Stimulated activated CD4-positive, alpha-beta T cell treated with anti-CD3 and anti-CD28 coated beads, Interleukin-4, amount 100 ng/mL, for 4 hours (primary cell): ENCODE data around the gene NPC1.

Experiments
- DNase-seq, 2 experiments: peaks; one replicate each; pipeline ENCODE4 v3.0.0-alpha.2; 2020

The NPC1 gene

GRCh38 chr18:23545247-23545789, 41.0 kb downstream of the NPC1 start:
- DNase-seq: no peak

GRCh38 chr18:23542461-23542860, 43.8 kb downstream of the NPC1 start:
- DNase-seq: no peak

- DNase-seq: peak in 1 of 2 experiments; percentile 10
Observed at GRCh38 chr18:23541349-23542093, 44.8 kb downstream of the NPC1 start.

GRCh38 chr18:23540867-23541266, 45.4 kb downstream of the NPC1 start:
- DNase-seq: peak in 1 of 2 experiments; percentile 10

- DNase-seq: peak in 1 of 2 experiments; percentile 3
Observed at GRCh38 chr18:23539911-23540525, 46.3 kb downstream of the NPC1 start.

GRCh38 chr18:23539296-23539695, 47.0 kb downstream of the NPC1 start:
- no peak for DNase-seq

GRCh38 chr18:23538870-23539269, 47.4 kb downstream of the NPC1 start:
- no peak for DNase-seq

- DNase-seq: no peak
Observed at GRCh38 chr18:23538001-23538400, 48.3 kb downstream of the NPC1 start.

- no peak for DNase-seq
Observed at GRCh38 chr18:23537274-23537673, 49.0 kb downstream of the NPC1 start.

GRCh38 chr18:23536204-23536603, 50.1 kb downstream of the NPC1 start:
- DNase-seq: no peak

- no peak for DNase-seq
Observed at GRCh38 chr18:23534276-23534675, 52.0 kb downstream of the NPC1 start.

- DNase-seq: no peak
Observed at GRCh38 chr18:23532848-23533247, 53.5 kb downstream of the NPC1 start.

GRCh38 chr18:23531912-23532311, 54.4 kb downstream of the NPC1 start:
- no peak for DNase-seq

GRCh38 chr18:23530195-23530594, 56.1 kb downstream of the NPC1 start:
- DNase-seq: no peak

GRCh38 chr18:23529604-23530003, 56.7 kb downstream of the NPC1 start:
- no peak for DNase-seq

- no peak for DNase-seq
Observed at GRCh38 chr18:23528580-23529472, 57.5 kb downstream of the NPC1 start.

GRCh38 chr18:23526501-23527063, 59.7 kb downstream of the NPC1 start:
- DNase-seq: no peak

GRCh38 chr18:23524213-23524707, 62.0 kb downstream of the NPC1 start:
- DNase-seq: no peak

GRCh38 chr18:23523429-23524212, 62.7 kb downstream of the NPC1 start:
- DNase-seq: no peak

- no peak for DNase-seq
Observed at GRCh38 chr18:23521907-23522306, 64.4 kb downstream of the NPC1 start.

GRCh38 chr18:23521271-23521670, 65.0 kb downstream of the NPC1 start:
- no peak for DNase-seq

GRCh38 chr18:23519734-23520133, 66.6 kb downstream of the NPC1 start:
- no peak for DNase-seq
